ENCODE measurements around the gene ADRA2B.
"Not testable (repeated sequence)": the region's sequence is repeated elsewhere in the genome, so short reads cannot be mapped to it uniquely, and the experiment has no call there.

Gene ADRA2B

DNA sequence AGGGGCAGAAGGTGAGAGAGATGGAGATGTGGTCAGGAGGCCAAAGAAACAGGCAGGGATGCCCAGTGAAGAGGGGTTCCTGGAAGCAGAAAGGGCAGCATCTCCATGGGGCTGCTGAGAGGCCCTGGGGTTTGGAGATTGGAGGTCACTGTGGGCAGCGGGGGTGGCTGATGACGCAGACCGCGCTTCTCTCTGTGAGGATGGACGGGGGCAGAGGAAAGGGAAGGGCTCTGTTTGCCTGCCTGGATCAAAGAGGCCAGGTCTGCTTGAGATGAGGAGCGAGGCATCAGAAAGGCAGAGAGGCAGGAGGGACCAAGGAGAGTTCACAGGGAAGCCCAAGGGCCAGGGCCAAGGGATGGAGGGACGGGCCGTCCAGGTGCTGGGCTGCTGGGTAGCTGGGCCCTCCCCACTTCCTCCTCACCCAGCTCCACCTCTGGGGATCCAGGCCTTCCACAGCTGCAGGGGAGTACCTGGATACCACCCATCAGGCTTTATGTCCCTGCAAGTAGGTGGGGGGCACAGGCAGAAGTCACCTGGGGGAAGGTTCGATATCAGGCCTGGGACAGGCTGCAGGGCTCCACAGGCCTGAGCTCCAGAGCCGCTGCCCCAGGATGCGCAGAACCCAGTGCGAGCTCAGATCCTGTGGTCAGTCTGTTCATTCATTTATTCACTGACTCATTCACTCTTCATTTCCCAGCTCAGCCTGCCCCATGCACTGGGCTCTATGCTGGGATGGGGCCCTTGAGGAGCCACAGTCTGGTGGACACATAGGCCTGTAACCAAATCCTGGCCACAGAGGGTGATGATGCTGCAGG is 30.6 kb downstream of the ADRA2B start:
- DNase-seq: no peak

GRCh38 chr2:96084858-96085518 is 31.4 kb downstream of the ADRA2B start:
- DNase-seq: not testable (repeated sequence)

DNA sequence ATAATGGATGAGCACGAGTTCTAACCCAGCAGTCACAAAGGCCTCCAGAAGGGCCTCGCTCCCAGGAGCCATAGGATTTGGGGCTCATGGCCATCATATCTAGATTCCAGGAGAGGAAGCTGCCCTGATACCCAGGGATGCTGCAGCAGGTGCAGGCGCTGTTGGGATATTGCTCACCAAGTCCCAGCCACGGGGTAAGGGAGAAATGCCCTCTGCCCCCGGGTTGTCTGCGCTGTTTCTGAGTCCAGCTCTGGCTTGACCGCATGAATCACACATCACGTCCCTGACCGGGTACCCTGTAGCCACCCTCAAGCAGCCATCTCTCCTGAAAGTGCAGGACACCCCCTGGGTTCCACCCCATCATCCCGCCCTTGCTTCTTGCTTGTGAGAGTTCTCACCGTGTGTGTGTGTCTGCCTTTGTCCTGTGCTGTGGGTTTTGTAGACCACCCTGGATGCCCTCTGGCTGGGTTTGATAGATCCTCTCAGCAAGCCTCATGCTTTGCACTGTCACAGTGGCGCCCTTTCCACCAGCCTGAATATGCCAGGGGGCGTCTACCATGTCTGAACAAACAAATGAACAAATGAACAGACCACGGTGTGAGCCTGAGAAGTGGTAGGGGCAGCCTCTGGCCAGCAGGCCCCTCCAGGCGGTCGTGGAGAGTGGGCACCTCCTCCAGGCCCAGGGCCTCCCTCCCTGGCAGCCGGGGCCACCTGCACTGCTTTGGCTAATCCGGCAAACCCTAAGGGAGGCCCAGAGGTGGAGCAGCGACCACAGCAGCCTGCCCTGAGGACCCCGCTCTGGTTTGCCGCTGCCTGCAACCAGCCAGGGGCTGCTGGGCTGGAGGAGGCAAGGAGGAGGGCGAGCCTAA is 32.1 kb downstream of the ADRA2B start:
- no peak for DNase-seq

- DNase-seq: no peak
These were observed 33.1 kb downstream of the ADRA2B start for GRCh38 chr2:96083064-96083939.

GRCh38 chr2:96082211-96083063 is 33.9 kb downstream of the ADRA2B start:
- DNase-seq: no peak

DNA sequence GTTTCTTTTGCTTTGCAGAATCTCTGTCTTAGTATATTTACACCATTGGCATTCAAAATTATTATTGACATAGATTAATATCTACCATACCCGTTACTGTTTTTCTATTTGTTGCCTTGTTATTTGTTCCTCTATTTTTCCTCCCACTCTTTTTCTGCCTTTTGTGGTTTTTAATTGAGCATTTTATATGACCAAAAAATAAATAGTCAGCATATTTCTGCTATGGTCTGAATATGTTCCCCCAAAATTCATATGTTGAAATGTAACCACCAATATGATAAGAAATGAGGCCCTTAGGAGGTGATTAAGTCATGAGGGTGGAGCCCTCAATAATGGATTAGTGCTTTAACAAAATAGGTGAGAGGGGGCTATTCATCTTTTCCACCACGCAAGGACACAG is 35.3 kb downstream of the ADRA2B start:
- DNase-seq: no peak

GRCh38 chr2:96075199-96075771 is 41.1 kb downstream of the ADRA2B start:
- DNase-seq: no peak

GRCh38 chr2:96074156-96074555 is 42.2 kb downstream of the ADRA2B start:
- DNase-seq: no peak

GRCh38 chr2:96073170-96073775 is 43.1 kb downstream of the ADRA2B start:
- DNase-seq: no peak

DNA sequence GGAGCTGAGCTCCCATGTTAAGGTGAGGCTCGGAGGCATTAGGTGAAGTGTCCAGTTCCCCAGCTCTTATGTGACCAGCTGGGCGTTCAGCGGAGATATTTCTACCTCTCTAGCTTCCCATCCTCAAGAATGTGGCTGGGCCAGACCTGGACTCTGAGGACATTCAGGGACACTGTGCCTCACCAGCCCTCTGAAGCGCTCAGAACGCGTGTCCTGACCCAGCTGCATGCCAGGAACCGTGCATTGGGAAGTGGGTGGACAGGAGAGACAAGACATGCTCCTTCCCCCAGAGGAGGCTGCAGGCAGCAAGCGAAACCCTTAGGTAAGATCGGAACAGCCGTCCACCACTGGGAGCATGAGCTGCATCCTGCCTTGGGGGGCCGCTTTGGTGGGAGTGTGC is 43.6 kb downstream of the ADRA2B start:
- no peak for DNase-seq

DNA sequence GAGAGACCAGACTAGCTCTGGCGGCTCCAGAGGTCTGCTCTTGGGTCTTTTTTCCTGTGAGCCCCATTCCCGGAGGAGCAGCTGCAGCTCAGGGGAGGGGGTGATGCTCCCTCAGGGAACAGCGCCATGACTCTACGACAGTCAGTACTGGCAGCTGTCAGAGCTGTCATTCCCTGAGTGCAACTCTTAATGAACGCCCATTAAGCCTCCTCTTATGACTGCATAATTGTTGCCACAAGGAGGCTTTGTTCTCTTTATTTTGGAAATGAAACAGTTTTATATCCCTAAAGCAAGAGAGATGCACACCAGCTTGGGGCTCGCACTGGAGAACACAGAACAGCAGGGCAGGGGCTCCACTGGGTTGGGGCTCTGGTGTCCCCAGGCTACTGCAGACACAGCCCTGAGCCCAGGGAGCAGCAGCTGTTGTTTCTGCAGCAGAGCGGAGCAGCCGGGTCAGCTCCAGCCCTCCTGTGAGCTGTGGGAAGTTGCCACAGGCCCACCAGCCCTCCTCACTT is 44.3 kb downstream of the ADRA2B start:
- DNase-seq: not testable (repeated sequence)

DNA sequence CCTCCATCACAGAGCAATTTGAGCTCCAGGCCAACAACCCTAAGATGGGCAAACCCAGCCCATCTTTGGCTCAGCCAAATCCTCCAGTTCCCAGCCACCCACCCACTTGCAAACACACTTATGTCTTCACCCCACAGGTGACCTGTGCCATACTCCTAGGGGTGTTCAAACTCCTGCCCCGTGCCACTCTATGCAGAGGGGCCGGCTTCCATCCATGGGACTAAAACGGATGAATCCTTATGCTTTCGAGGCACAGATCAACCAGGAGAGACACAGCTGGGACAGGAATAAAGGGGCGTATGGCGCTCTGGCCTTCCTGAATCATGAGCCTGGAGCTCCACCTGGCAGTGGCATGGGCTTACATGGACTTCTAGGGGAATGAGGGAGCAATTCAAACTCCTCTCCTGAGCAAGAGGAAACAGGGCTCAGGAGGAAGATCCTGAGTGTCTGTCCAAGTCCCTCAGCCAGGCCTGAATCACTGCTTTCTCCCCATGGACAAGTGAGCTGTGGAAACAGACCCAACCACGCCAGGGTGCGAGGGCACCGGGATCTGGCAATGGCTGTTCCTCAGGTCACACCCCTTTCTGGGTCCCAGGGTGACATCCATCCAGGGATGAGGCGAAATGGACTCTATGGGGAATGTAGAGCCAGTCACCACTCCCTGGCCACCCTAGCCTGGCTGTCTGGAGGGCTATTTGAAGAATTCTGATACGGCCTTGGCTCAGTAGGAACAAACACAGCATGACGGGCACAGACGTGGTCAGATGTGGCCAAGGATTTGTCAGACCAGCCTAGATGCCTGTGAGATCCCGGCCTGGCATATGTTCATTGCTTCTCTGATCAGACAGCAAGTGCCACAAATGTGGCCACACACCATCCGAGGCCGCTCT is 45.0 kb downstream of the ADRA2B start:
- not testable (repeated sequence) for DNase-seq

- not testable (repeated sequence) for DNase-seq
These were observed 46.0 kb downstream of the ADRA2B start for GRCh38 chr2:96070351-96070750.

DNA sequence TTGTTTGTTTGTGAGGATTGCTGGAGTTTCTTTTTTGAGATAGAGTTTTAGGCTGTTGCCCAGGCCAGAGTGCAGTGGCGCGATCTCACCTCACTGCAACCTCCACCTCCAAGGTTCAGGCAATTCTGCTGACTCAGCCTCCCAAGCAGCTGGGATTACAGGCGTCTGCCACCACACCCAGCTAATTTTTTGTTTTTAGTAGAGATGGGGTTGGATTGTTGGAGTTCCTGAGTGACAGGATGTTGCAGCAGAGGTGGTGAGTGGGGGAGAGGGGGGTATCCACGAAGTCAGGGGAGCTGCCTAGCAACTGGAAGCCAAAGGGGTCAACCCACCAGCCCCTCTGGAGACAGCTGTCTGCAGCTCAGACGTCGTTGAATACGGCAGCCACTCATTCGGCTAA is 46.5 kb downstream of the ADRA2B start:
- not testable (repeated sequence) for DNase-seq

DNA sequence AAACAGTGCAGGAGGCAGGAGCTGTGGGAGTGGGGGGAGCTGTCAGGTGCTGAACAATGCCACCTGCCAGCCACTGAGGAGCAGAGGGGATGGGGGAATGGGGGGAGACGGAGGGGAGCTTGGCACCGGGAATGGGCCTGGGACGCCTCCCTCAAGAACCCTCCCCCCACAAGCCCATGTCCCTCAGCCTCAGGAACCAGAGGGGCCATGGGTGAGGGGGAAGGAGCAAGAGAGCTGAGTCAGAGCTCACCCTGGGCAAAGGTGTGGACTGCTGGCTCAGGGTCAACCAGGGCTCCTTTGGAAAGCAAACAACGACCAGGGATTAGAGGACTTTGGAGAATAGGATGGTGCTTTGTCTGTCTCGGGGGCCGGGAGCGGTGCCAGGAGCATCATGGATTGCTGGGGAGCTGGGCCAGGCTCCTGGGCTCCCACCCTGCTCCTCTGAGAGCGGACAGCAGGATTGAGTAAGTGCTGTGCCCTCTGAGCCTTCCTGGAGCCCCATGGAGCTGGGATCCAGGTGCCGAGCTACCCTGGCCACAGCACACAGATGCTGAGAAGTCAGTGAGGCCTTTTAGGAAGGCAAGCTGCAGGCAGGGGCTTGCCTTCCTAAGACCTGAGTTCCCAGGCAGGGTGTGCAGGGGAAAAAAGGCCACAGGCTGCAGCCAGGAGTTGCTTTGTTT is 48.3 kb downstream of the ADRA2B start:
- DNase-seq: not testable (repeated sequence)

GRCh38 chr2:96067098-96067660 is 49.2 kb downstream of the ADRA2B start:
- DNase-seq: not testable (repeated sequence)

DNA sequence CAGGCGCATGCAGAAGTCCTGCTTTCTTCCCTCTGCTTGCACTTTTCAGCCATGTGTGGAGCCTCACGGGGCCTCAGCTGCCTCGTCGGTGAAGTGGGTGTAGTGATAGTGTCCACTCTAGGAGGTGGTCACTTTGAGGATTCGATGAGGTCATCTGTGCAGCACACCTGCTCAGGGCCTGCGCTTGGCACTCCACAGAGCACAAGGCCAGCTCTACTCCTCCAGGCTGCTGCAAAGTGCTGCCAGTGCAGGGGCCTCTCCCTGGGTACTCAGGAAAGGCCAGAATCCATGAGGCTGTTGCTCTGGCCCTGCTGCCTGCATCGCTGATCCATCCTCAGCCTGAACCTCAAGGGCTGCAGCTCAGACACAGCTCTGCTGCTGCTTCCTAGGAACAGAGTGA is 49.9 kb downstream of the ADRA2B start:
- DNase-seq: not testable (repeated sequence)

DNA sequence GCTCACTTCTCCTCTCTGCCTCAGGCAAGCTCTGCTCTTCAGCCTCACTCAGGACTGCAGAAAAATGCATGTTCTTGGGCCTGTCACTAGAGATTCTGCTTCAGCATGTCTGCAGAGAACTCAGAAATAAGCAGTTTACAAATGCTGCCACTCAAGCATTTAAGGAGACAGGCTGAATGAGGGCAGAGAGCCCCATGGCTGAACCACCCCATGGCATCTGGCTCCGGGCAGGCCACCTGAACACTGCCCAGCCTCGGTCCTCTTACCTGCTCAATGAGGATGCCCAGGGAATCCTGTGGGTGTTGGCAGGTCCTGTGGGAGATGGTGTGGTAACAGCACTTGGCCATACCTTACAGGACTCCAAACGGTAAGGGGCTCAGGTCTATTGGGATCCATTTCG is 50.4 kb downstream of the ADRA2B start:
- not testable (repeated sequence) for DNase-seq

All from SIG-M5 (cell line).